T1000 (cell line): ENCODE data around the gene PTGDR.

Experiments
- DNase-seq: peaks from one replicate; lab custom pipeline; 2025; ENCODE audit warnings: mixed read lengths; lab: John Stamatoyannopoulos, UW

The PTGDR gene

GRCh38 chr14:52263190-52263589, 4.3 kb upstream of the PTGDR start:
- DNase-seq, result no peak

GRCh38 chr14:52265253-52265652, 2.2 kb upstream of the PTGDR start:
- DNase-seq, result no peak

GRCh38 chr14:52266179-52266578, 1.3 kb upstream of the PTGDR start:
- peak; percentile 17 for DNase-seq

- no peak for DNase-seq
Measured at GRCh38 chr14:52266782-52267181, 716 bp upstream of the PTGDR start.

GRCh38 chr14:52268279-52269061, 972 bp downstream of the PTGDR start:
- no peak for DNase-seq

GRCh38 chr14:52269100-52269499, 1.6 kb downstream of the PTGDR start:
- no peak for DNase-seq

- DNase-seq, result no peak
Measured at GRCh38 chr14:52269982-52270381, 2.5 kb downstream of the PTGDR start.

GRCh38 chr14:52271538-52271937, 4.0 kb downstream of the PTGDR start:
- no peak for DNase-seq

- no peak for DNase-seq
Measured at GRCh38 chr14:52272375-52272774, 4.9 kb downstream of the PTGDR start.

GRCh38 chr14:52275372-52275771, 7.9 kb downstream of the PTGDR start:
- DNase-seq, result no peak

- no peak for DNase-seq
Measured at GRCh38 chr14:52277552-52277951, 10.1 kb downstream of the PTGDR start.

- no peak for DNase-seq
Measured at GRCh38 chr14:52279408-52279807, 11.9 kb downstream of the PTGDR start.

- no peak for DNase-seq
Measured at GRCh38 chr14:52283099-52283498, 15.6 kb downstream of the PTGDR start.

GRCh38 chr14:52286661-52287649, 19.5 kb downstream of the PTGDR start:
- no peak for DNase-seq

- no peak for DNase-seq
Measured at GRCh38 chr14:52296378-52296777, 28.9 kb downstream of the PTGDR start.

- DNase-seq, result no peak
Measured at GRCh38 chr14:52298795-52299194, 31.3 kb downstream of the PTGDR start.

- DNase-seq, result no peak
Measured at GRCh38 chr14:52299692-52300278, 32.3 kb downstream of the PTGDR start.

GRCh38 chr14:52303236-52303635, 35.7 kb downstream of the PTGDR start:
- DNase-seq, result no peak

- DNase-seq, result no peak
Measured at GRCh38 chr14:52304248-52304904, 36.9 kb downstream of the PTGDR start.

- no peak for DNase-seq
Measured at GRCh38 chr14:52305014-52305413, 37.5 kb downstream of the PTGDR start.

GRCh38 chr14:52307376-52307775, 39.9 kb downstream of the PTGDR start:
- no peak for DNase-seq

- no peak for DNase-seq
Measured at GRCh38 chr14:52307905-52308304, 40.4 kb downstream of the PTGDR start.
